Endothelial cell of umbilical vein (primary cell): ENCODE data around the gene SECISBP2. TPM values are rescaled to one million over a fixed set of nuclear protein-coding genes. Genes with fewer than 3 reads are reported as not detected.

Experiments used
- BruUV-seq: library from RNA; stranded (reverse); fragments of 400-500 nt; replicated peaks from 2 replicates; lab custom pipeline; 2021; lab: Mats Ljungman, UMichigan
- CTCF ChIA-PET: fragments of 300-600, 350-600 bp; sonication (Branson Sonifier 250); formaldehyde crosslinking; loops from one replicate; lab custom pipeline; 2021; ENCODE audit warnings: antibody characterized with exemption, inconsistent platforms; lab: Charles Lee
- POLR2A ChIA-PET: fragments of 300-600, 350-600 bp; sonication (Branson Sonifier 250); formaldehyde crosslinking; loops from one replicate; lab custom pipeline; 2021; ENCODE audit warnings: antibody characterized with exemption, inconsistent platforms; lab: Charles Lee
- DNase-seq: peaks from one replicate; pipeline ENCODE4 v3.0.0-alpha.2; 2011; ENCODE audit warnings: low read depth, low spot score
- FAIRE-seq: peaks from 2 replicates; lab custom pipeline; 2011; peaks lifted over from hg19 to GRCh38; lab: Jason Lieb, UNC
- H2AFZ ChIP-seq: 2 replicates; pipeline ENCODE4 v1.6.0; 2012; ENCODE audit warnings: low read depth, low read length, control low read depth, inconsistent platforms
- H3K27ac ChIP-seq: 2 replicates; pipeline ENCODE4 v1.5.1; 2011; ENCODE audit warnings: low read depth, mild to moderate bottlenecking, control low read depth, low read length, moderate library complexity; ENCODE audit not compliant: insufficient read depth
- H3K27me3 ChIP-seq, 2 experiments: 2 replicates each; pipeline versions ENCODE4 v1.6.0 to v1.6.1; 2011; ENCODE audit warnings: low read length in 2 of 2, mixed read lengths in 1 of 2; ENCODE audit not compliant: control insufficient read depth in 2 of 2, insufficient read depth in 2 of 2
- H3K36me3 ChIP-seq, 2 experiments: 2 replicates in 1 of 2; 3 replicates in 1 of 2; pipeline ENCODE4 v1.5.1; 2011; ENCODE audit warnings: low read length in 2 of 2, mild to moderate bottlenecking in 1 of 2, moderate library complexity in 1 of 2; ENCODE audit not compliant: control insufficient read depth in 2 of 2, insufficient read depth in 2 of 2; ENCODE audit errors: extremely low read depth in 1 of 2
- H3K4me1 ChIP-seq: 3 replicates; pipeline ENCODE4 v1.5.1; 2011; ENCODE audit warnings: mild to moderate bottlenecking, low read length; ENCODE audit not compliant: control insufficient read depth, insufficient read depth; ENCODE audit errors: extremely low read depth
- H3K4me2 ChIP-seq: 2 replicates; pipeline ENCODE4 v1.6.1; 2011; ENCODE audit warnings: low read length, control low read depth, mixed read lengths; ENCODE audit not compliant: insufficient read depth
- H3K4me3 ChIP-seq, 3 experiments: fragments of 200-600 bp in 1 of 3; sonication (generic), shearing (Covaris generic) in 1 of 3; replicated peaks in 1 of 3; 2 replicates each; pipeline ENCODE4 v1.5.1; 2011 to 2016; ENCODE audit warnings: control low read depth in 3 of 3, low read length in 3 of 3, mild to moderate bottlenecking in 2 of 3, inconsistent platforms in 1 of 3, low read depth in 1 of 3, moderate library complexity in 1 of 3; ENCODE audit not compliant: insufficient read depth in 1 of 3
- H3K79me2 ChIP-seq: 2 replicates; pipeline ENCODE4 v1.6.0; 2012; ENCODE audit warnings: low read length, inconsistent platforms; ENCODE audit not compliant: control insufficient read depth, insufficient read depth
- H3K9ac ChIP-seq: replicated peaks from 2 replicates; pipeline ENCODE3; 2011; ENCODE audit warnings: low read length, control low read depth; ENCODE audit not compliant: insufficient read depth; ENCODE audit errors: extremely low read depth
- H3K9me1 ChIP-seq: replicated peaks from 3 replicates; pipeline ENCODE4 v1.6.0; 2011; ENCODE audit warnings: mild to moderate bottlenecking, low read length; ENCODE audit not compliant: control insufficient read depth, insufficient read depth; ENCODE audit errors: extremely low read depth
- H3K9me3 ChIP-seq: replicated peaks from 2 replicates; pipeline ENCODE4 v1.5.1; 2012; ENCODE audit warnings: low read length, inconsistent platforms; ENCODE audit not compliant: control insufficient read depth, insufficient read depth
- H4K20me1 ChIP-seq: replicated peaks from 2 replicates; pipeline ENCODE3; 2011; ENCODE audit warnings: mild to moderate bottlenecking, low read length; ENCODE audit not compliant: control insufficient read depth, insufficient read depth; ENCODE audit errors: extremely low read depth
- CTCF ChIP-seq, 2 donors: IDR thresholded peaks; 1 replicate in 1 of 2; 2 replicates in 1 of 2; pipeline ENCODE4 v1.5.1; 2011; ENCODE audit warnings: low read length in 2 of 2, mild to moderate bottlenecking in 2 of 2, moderate library complexity in 2 of 2, control low read depth in 1 of 2, inconsistent platforms in 1 of 2, low read depth in 1 of 2; ENCODE audit not compliant: insufficient read depth in 1 of 2; ENCODE audit errors: extremely low read depth in 1 of 2
- EZH2 ChIP-seq: IDR thresholded peaks from 2 replicates; pipeline ENCODE4 v1.6.1; 2012; ENCODE audit warnings: borderline replicate concordance, low read depth, mild to moderate bottlenecking, moderate library complexity, low read length, inconsistent platforms; ENCODE audit not compliant: severe bottlenecking
- FOS ChIP-seq: IDR thresholded peaks from 2 replicates; pipeline ENCODE4 v1.6.1; 2011; ENCODE audit warnings: mild to moderate bottlenecking, low read length, moderate library complexity, borderline replicate concordance; ENCODE audit not compliant: insufficient read depth
- GATA2 ChIP-seq: IDR thresholded peaks from 2 replicates; pipeline ENCODE4 v1.7.0; 2011; ENCODE audit warnings: low read depth, mild to moderate bottlenecking, moderate library complexity, mixed read lengths, low read length; ENCODE audit not compliant: insufficient read length, insufficient read depth
- JUN ChIP-seq: IDR thresholded peaks from 2 replicates; pipeline ENCODE4 v1.6.1; 2011; ENCODE audit warnings: borderline replicate concordance, low read depth; ENCODE audit not compliant: insufficient read length, insufficient read depth
- MAX ChIP-seq: IDR thresholded peaks from 2 replicates; pipeline ENCODE4 v1.6.1; 2011; ENCODE audit not compliant: insufficient read depth, insufficient read length
- MYC ChIP-seq: IDR thresholded peaks from one replicate; pipeline ENCODE4 v1.6.1; 2011; ENCODE audit warnings: mild to moderate bottlenecking, low read depth, low read length
- POLR2A ChIP-seq: IDR thresholded peaks from 2 replicates; pipeline ENCODE4 v1.6.1; 2012; ENCODE audit warnings: low read depth, mild to moderate bottlenecking, control low read depth, low read length
- POLR2AphosphoS5 ChIP-seq: IDR thresholded peaks from 2 replicates; pipeline ENCODE4 v1.6.1; 2012; ENCODE audit warnings: low read depth, mild to moderate bottlenecking, control low read depth, low read length, moderate library complexity; ENCODE audit not compliant: insufficient read depth
- dilution Hi-C: fragments of 300-500 bp; cut with MboI; formaldehyde crosslinking; loops from one replicate; pipeline ENCODE4 v1.15.0; 2019; ENCODE audit warnings: low sequenced_read_pairs; ENCODE audit not compliant: extremely low pct_ligation_motif_present
- intact Hi-C: fragments of 100-400 bp; cut with micrococcal nuclease; formaldehyde crosslinking; loops from one replicate; pipeline ENCODE4 v1.10.0; 2022
- polyA plus RNA-seq, 4 experiments: library from polyadenylated mRNA; depleted of rRNA in 3 of 4; stranded (reverse) in 3 of 4; unstranded in 1 of 4; fragments of >200 nt; gene quantifications; 2 replicates each; pipeline versions ENCODE4 v1.2.1 to v1.2.3, GENCODE V29; 2011 to 2012; ENCODE audit warnings: missing spikeins in 1 of 4
- total RNA-seq: library from RNA; stranded (reverse); gene quantifications from 2 replicates; pipeline ENCODE4 v1.2.3, GENCODE V29; 2021

Gene SECISBP2
- total and polyA plus RNA-seq, 2 donors (not counting 3 experiments of a cell fraction or from before 2014, with no cell fraction given), result 22.7 to 36.3 TPM

DNA sequence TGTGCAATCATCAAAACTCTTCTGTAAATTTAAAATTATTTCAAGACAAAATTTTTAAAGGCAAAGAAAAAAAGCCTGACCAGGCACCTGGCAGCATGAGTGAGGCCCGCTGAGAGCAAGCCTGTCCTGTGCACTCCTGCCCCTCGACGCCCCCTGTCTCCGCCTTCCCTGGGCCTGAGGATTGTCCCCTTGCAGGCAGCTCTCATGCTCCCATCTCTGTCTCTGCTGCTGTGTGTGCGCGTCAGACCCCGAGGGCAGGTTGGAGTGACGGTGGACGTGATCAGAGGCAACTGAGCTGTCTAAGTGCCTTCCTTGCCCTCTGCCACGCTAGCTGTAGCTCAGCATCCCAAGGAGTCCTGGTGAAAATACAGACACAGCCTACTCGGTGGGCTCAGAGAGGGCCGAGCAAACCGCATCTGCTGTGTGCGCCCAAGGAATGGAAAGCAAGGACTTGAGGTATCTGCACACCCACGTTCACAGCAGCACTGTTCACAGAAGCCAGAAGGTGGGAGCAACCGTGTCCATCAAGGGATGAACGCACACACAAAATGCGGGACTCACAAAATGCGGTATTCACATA is 65.5 kb downstream of the SECISBP2 start:
- no peaks in the 10 kb centered on the region for H4K20me1 ChIP-seq
- no peaks in the 10 kb centered on the region for H3K9me1 ChIP-seq
- TF ChIP-seq MYC, result no peak
- no peak for TF ChIP-seq FOS
- no peak for TF ChIP-seq EZH2
- no peak for TF ChIP-seq GATA2
- TF ChIP-seq CTCF (IDR thresholded peaks at IDR 0.05; ENCODE audit: extremely low read depth in 1 of 2, insufficient read depth in 1 of 2, low read depth in 1 of 2, low read length in 2 of 2), result no peak
- no peak for TF ChIP-seq POLR2A
- no peak for TF ChIP-seq POLR2AphosphoS5
- no peak for TF ChIP-seq JUN
- no peak for TF ChIP-seq MAX
- dilution Hi-C loops (no loop called here), intact Hi-C loops (no loop called here)
- no peak overlapping the region for H3K4me3 ChIP-seq
- CTCF ChIA-PET, result no interaction called here
- no TSS peak for BruUV-seq
- H3K27ac ChIP-seq, result no peak overlapping the region
- no peaks in the 10 kb centered on the region for H3K9me3 ChIP-seq
- H3K27me3 ChIP-seq, result no peaks in the 10 kb centered on the region
- H3K9ac ChIP-seq, result no peak overlapping the region
- H3K4me2 ChIP-seq, result no peak overlapping the region
- H2AFZ ChIP-seq, result no peak overlapping the region
- H3K79me2 ChIP-seq, result no peaks in the 10 kb centered on the region
- no peaks in the 10 kb centered on the region for H3K4me1 ChIP-seq
- FAIRE-seq (no peak), DNase-seq (no peak)
- POLR2A ChIA-PET, result no interaction called here
- H3K36me3 ChIP-seq, result peaks cover 0 to 6% of the 10 kb centered on the region in 2 experiments
